GM12801 (cell line): Measurements from ENCODE around the gene RPRML.

ENCODE experiments used
- TF ChIP-seq, protein P1 (sequence below): IDR thresholded peaks from one replicate; pipeline ENCODE4 v1.5.1; 2011; ENCODE audit warnings: control low read depth; ENCODE audit not compliant: insufficient read length; ENCODE audit errors: extremely low read depth

The RPRML gene

DNA sequence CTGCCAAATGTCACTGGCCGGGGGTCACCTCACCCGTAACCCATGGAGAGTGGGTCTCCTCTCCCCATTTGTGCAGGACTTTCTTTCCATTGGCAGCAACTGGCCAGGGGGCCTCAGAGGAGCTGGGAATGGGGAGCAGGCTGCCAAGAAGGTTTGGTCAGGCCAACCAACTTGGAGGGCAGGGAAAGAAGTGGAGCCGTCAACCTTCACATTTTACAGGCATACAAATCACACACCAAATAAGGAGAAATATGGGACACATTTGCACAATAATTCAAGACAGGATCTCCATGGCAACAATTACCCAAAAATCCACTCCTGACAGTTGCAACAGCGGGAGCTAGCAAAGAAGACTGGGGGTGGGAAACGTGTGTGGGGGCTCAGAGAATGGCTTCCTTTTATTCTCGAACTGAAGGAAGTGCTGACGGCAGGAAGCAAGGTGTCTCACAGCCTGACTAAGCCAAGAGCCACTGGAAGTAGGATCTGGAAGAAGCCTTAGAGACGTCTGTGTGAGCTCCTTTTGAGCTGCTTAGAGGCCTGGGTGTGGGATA is 20.9 kb downstream of the RPRML start:
- TF ChIP-seq, protein P1, sequence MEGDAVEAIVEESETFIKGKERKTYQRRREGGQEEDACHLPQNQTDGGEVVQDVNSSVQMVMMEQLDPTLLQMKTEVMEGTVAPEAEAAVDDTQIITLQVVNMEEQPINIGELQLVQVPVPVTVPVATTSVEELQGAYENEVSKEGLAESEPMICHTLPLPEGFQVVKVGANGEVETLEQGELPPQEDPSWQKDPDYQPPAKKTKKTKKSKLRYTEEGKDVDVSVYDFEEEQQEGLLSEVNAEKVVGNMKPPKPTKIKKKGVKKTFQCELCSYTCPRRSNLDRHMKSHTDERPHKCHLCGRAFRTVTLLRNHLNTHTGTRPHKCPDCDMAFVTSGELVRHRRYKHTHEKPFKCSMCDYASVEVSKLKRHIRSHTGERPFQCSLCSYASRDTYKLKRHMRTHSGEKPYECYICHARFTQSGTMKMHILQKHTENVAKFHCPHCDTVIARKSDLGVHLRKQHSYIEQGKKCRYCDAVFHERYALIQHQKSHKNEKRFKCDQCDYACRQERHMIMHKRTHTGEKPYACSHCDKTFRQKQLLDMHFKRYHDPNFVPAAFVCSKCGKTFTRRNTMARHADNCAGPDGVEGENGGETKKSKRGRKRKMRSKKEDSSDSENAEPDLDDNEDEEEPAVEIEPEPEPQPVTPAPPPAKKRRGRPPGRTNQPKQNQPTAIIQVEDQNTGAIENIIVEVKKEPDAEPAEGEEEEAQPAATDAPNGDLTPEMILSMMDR, result no peak

GRCh38 chr17:46952115-46952514 is 26.9 kb downstream of the RPRML start:
- TF ChIP-seq, protein P1, result no peak

- TF ChIP-seq, protein P1, result no peak
Measured at GRCh38 chr17:46951706-46952105, 27.3 kb downstream of the RPRML start.

DNA sequence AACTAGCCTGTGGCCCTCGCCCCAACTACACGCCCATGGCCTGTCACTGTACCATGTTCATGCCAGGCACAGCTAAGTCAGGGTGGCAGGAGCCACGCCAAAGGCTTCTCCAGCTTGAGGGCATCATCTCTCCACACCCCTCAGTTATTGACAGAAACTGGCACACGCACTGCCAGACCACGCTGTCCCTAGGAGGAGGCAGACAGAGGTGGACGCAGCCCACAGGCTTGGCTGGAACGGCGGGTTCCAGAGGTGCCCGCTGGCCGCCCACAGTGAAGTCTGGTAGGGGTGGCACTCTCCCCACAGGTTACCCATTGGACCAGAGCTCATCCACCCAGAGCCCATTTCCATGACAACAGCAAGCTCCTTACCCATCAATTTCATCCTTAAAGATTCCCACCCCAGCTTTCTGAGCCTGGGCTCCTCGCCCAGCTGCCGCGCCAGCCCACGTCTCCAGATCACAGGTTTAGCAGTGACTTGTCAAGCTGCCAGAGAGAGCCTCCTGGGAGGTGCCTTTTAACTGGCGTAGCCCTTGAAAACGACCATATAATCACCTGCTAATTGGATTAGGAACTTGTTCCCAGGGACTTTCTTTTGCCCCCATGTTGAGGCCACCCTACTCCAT is 27.9 kb downstream of the RPRML start:
- TF ChIP-seq, protein P1, result no peak

DNA sequence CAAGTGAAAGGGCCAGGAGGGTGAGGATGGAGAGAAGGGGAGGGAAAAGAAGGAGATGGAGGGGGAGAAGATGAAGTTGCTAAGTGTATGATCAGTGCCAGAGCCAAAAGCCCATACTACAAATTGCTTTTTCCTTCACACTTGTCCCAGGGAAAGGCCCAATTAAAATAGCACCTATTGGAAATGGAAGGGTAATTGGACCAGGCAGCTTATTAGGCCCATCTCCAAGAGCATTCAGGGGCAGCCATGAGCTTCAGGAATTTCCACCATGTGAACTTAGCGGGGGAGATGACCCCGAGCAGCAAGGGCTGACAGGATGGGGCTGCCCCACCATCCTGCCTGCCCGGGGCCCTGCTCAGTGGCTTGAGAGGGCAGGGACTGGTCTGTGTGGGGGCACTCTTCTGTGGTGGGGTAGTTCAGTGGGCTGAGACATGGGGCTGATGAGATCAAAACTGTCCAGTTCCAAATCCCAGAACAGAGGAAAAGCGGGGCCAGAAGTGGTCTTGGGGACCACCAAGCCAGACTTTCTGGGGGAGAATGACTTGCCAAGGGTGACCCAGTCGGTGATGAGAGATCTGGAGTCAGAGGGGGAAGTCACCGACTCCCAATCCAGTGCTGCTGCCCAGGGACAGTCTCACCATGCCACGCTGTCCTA is 28.6 kb downstream of the RPRML start:
- TF ChIP-seq, protein P1, result no peak

DNA sequence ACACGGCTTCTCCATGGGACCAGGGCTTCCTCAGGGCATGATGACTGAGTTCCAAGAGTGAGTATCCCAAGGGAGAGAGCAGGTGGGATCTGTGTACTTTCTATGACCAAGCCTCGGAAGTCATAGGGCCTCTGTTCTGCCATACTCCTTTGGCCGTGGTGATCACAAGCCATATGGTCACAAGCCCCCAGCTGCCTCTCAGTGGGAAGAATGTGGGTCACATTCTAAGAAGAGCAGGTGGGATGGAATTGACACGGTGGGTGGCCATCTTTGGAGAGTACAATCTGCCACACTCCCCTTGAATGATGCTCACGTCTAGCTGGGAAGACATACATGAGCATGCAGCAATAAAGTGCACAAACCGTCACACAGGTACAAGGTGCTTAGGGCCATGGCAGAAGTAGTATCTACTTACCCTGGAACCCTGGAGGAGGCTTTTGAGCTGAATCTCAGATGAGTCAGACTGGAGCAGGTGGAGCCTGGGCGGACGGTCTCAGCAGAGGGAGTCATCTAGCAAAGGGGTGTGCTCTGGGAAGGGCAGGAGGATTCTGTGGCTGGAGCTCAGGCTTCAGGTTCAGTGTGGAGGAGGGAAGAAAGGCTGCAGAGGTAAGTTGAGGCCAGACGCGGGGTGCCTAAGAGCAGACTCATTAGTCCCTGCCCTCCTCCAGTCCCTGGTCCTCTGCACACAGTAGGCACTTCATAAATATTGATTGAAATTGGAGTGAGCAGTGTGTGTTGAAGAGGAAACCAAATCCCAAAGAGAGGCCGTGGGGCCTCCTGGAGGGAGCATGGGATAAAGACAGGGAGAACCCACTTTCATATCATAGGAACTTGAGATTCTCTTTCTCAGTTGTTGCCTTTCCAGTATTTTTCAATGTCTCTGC is 29.5 kb downstream of the RPRML start:
- TF ChIP-seq, protein P1, result no peak

DNA sequence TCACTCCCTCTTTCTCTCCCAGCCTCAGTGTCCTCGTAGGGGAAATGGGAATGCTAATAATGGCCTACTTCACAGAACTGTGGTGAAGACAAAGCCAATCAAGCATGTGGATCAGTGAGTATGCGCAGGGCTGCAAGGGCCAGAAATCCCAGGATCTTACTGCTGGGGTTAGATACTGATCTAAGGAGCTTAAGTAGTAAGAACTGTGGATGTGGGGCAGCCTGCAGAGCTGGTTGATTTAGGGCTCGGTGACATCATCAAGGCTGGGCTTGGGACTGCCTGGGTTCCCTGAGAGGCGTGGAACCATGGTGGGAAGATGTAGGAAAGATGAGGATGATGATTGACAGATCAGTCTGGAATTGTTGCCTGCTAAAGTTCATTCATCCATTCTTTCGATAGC is 30.5 kb downstream of the RPRML start:
- TF ChIP-seq, protein P1, result no peak
